Adrenal gland (tissue), 12 donors: ENCODE measurements around the gene ANKRD33B. TPM values are rescaled to one million over a fixed set of nuclear protein-coding genes. Genes with fewer than 3 reads are reported as not detected.

ENCODE experiments used
- DNase-seq, 7 donors: peaks; one replicate each; pipeline ENCODE4 v3.0.0-alpha.2; 2019 to 2020
- H3K27ac ChIP-seq, 5 donors: fragments of 200-600 bp; sonication (generic) in 4 of 5; 1 replicate in 3 of 5; 2 replicates in 2 of 5; pipeline versions ENCODE4 v1.5.1 to v1.8.0; 2016 to 2020; ENCODE audit warnings: mild to moderate bottlenecking in 1 of 5
- H3K27me3 ChIP-seq: fragments of 200-600 bp; 2 replicates; pipeline ENCODE4 v1.8.0; 2021
- H3K36me3 ChIP-seq, 2 donors: fragments of 200-600 bp; replicated peaks in 1 of 2; 1 replicate in 1 of 2; 2 replicates in 1 of 2; pipeline versions ENCODE4 v1.5.1 to v1.8.0; 2018 to 2022
- H3K4me1 ChIP-seq, 2 donors: fragments of 200-600 bp; replicated peaks in 1 of 2; 1 replicate in 1 of 2; 2 replicates in 1 of 2; pipeline versions ENCODE4 v1.5.1 to v1.8.0; 2018 to 2021
- H3K4me3 ChIP-seq, 4 donors: fragments of 200-600 bp; sonication (generic) in 3 of 4; one replicate each; pipeline ENCODE4 v1.5.1; 2016 to 2018
- H3K9me3 ChIP-seq, 3 donors: fragments of 200-600 bp; sonication (generic) in 1 of 3; replicated peaks in 1 of 3; 1 replicate in 2 of 3; 2 replicates in 1 of 3; pipeline versions ENCODE4 v1.5.1 to v1.8.0; 2016 to 2021
- POLR2A ChIP-seq, 2 donors: fragments of 450-650 bp; IDR thresholded peaks; one replicate each; pipeline ENCODE4 v1.6.1; 2017; ENCODE audit warnings: antibody characterized with exemption in 2 of 2, mild to moderate bottlenecking in 2 of 2, moderate library complexity in 1 of 2
- WGBS, 4 donors: extraction: QIAGEN DNeasy Blood & Tissue Kit in 2 of 4; methylation state at CpG; one replicate each; pipeline versions ENCODE4 v1.1.5 to v1.1.7; 2013 to 2017; 5-methylcytosine and 5-hydroxymethylcytosine counted together
- intact Hi-C, 2 donors: fragments of 100-400 bp; cut with DNase I; formaldehyde crosslinking; loops; one replicate each; pipeline versions ENCODE4 v1.14.1 to v1.15.0; 2022 to 2023
- polyA plus RNA-seq, 3 donors: library from polyadenylated mRNA; stranded (reverse); fragments of 200-250 nt in 2 of 3; fragments of 350-450 nt in 1 of 3; fragmentation: Illumina TruSeq in 1 of 3; extraction: RNeasy Lipid Tissue Mini Kit (QIAGEN cat#74804) in 1 of 3; gene quantifications; one replicate each; pipeline ENCODE4 v1.2.3, GENCODE V29; 2013 to 2014
- total RNA-seq, 9 donors: library from RNA; depleted of rRNA in 4 of 9; stranded (reverse); fragments of >200 nt in 4 of 9; fragments of 120-200 nt in 1 of 9; fragmentation: NEBNext Ultra II Directional in 1 of 9; extraction: Animal tissue kit (Norgen Biotek cat#: 25700) in 1 of 9; gene quantifications; one replicate each; pipeline versions ENCODE4 v1.1.0 to v1.2.4, GENCODE V29; 2013 to 2023
- TF ChIP-seq, protein P1 (sequence below), 6 experiments: fragments of 450-650 bp in 4 of 6; fragments of 200-600 bp in 2 of 6; sonication (generic) in 1 of 6; IDR thresholded peaks; 1 replicate in 5 of 6; 2 replicates in 1 of 6; pipeline versions ENCODE4 v1.5.1 to v1.8.0; 2016 to 2021; ENCODE audit warnings: antibody characterized with exemption in 6 of 6, mild to moderate bottlenecking in 2 of 6, moderate library complexity in 1 of 6
- donor health status: healthy with polysubstance abuse.
- donor health status: Bipolar disorder and iron deficiency.
- donor health status: DM: yes; HTN: yes; CAD: no.
- donor health status: DM: no; HTN: no; CAD: no.
- donor health status: DM: no; HTN: no; CAD: no.
- donor health status: DM: yes; HTN: yes; CAD: no.

The ANKRD33B gene
- total and polyA plus RNA-seq, 12 donors: 0.14 to 0.69 (median 0.23) TPM

DNA sequence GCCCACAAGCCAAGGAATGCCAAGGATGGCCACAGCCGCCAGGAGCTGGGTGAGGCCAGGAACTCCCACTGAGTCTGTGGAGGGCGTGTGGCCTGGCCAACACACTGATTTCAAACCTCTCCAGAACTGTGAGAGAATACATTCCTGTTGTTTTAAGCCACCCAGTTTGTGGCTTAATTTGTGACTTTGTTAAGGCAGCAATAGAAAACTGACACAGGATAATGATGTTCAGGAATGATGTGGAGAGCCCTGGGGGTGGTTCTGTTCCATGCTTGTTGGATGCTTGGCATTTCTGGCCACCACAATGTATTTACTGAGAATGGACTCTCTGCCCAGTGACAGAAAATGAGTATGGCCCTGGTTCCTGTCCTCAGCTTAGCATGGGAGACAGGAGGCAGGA lies 114.4 kb downstream of the ANKRD33B start:
- 83 to 100% (median 95%) methylated on average over 1 to 2 of the region's 2 CpGs for WGBS, 4 donors
- TF ChIP-seq, protein P1, sequence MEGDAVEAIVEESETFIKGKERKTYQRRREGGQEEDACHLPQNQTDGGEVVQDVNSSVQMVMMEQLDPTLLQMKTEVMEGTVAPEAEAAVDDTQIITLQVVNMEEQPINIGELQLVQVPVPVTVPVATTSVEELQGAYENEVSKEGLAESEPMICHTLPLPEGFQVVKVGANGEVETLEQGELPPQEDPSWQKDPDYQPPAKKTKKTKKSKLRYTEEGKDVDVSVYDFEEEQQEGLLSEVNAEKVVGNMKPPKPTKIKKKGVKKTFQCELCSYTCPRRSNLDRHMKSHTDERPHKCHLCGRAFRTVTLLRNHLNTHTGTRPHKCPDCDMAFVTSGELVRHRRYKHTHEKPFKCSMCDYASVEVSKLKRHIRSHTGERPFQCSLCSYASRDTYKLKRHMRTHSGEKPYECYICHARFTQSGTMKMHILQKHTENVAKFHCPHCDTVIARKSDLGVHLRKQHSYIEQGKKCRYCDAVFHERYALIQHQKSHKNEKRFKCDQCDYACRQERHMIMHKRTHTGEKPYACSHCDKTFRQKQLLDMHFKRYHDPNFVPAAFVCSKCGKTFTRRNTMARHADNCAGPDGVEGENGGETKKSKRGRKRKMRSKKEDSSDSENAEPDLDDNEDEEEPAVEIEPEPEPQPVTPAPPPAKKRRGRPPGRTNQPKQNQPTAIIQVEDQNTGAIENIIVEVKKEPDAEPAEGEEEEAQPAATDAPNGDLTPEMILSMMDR (IDR thresholded peaks at IDR 0.05): no peak
- no peak for TF ChIP-seq POLR2A (IDR thresholded peaks at IDR 0.05)
- no peaks in the 10 kb centered on the region for H3K4me1 ChIP-seq
- H3K36me3 ChIP-seq: peaks cover 0 to 31% of the 10 kb centered on the region in 2 donors
- no peak overlapping the region for H3K4me3 ChIP-seq
- H3K9me3 ChIP-seq: no peaks in the 10 kb centered on the region
- no peak overlapping the region for H3K27ac ChIP-seq
- no peaks in the 10 kb centered on the region for H3K27me3 ChIP-seq
- intact Hi-C loops: no loop called here
- DNase-seq: no peak

DNA sequence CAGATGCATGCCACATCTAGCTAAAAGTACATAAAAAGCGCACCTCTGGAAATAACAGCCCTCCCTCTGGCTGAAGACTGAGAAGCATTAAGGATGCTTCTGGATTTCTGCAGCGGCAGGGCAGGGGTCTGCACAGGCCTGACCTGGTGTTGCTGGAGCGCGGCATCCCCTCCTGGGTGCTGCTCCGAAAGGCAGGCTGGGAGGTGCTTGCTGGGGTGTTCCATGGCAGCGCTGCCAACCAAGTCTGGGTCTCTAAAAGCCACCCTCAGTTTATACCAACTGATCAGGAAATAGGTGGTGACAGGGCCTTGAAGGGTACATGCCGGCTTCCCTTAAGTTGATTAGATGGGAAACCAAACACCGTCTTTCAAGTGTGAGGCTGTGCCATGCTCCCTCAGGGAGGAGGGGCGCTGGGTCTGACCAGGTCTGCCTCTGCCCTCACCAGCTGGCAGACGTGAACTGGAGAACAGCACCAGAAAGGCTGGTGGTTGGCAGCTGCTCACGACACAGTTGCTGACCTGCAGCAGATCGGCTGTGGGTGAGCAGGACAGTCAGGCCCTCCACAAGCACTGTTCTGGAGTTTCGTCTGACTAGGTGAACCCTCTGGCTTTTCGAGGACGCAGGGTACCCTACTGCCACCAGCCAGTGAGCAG lies 115.6 kb downstream of the ANKRD33B start:
- 88 to 94% (median 93%) methylated on average over 10 to 15 of the region's 15 CpGs for WGBS, 4 donors
- Histone ChIP-seq H3K36me3 (peaks cover 0 to 34% of the 10 kb centered on the region in 2 donors), H3K27me3 (no peaks in the 10 kb centered on the region), H3K9me3 (no peaks in the 10 kb centered on the region), H3K4me1 (no peaks in the 10 kb centered on the region), H3K27ac (no peak overlapping the region), H3K4me3 (no peak overlapping the region)
- DNase-seq: no peak
- TF ChIP-seq POLR2A (IDR thresholded peaks at IDR 0.05): no peak
- TF ChIP-seq, protein P1 (IDR thresholded peaks at IDR 0.05): no peak
- intact Hi-C loops: no loop called here

DNA sequence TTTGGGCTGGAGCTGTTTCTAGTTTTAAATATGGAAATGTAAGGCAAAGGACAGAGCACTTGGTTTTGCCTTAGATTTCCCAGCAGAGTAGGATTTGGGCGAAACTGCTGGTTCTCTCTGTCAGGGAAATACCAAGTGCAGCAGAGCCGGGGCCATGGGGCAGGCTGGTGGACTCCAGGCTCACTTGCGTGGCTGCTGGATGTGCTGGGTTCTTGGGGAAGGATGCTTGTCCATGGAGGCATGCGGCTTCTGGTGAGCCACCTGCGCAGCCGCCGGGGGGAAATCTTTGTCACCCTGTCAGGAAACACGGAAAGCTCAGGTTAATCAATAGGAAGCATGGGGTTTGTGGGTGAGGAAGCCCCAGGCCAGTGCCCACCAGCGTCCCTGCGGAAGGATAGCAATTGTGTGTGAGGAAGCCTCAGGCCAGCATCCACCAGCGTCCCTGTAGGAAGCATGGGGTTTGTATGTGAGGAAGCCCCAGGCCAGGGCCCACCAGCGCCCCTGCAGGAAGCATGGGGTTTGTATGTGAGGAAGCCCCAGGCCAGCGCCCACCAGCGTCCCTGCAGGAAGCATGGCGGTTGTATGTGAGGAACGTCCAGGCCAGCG lies 117.1 kb downstream of the ANKRD33B start:
- intact Hi-C loops: no loop called here
- no peak for DNase-seq

More for the DNA sequence above, 117.1 kb downstream of the ANKRD33B start:
- Histone ChIP-seq H3K27me3 (no peaks in the 10 kb centered on the region), H3K27ac (no peak overlapping the region), H3K4me3 (no peak overlapping the region), H3K36me3 (peaks cover 0 to 34% of the 10 kb centered on the region in 2 donors), H3K4me1 (no peaks in the 10 kb centered on the region), H3K9me3 (no peaks in the 10 kb centered on the region)
- 87 to 95% (median 90%) methylated on average over 9 to 17 of the region's 17 CpGs for WGBS, 4 donors
- TF ChIP-seq, protein P1 (IDR thresholded peaks at IDR 0.05): no peak
